Spinal cord (tissue), 10 donors: Measurements from ENCODE around the gene ADAMTSL4. TPM values are rescaled to one million over a fixed set of nuclear protein-coding genes. Genes with fewer than 3 reads are reported as not detected.
"Not testable (repeated sequence)": the region's sequence is repeated elsewhere in the genome, so short reads cannot be mapped to it uniquely, and the experiment has no call there.

Source experiments
- DNase-seq, 6 donors: peaks; one replicate each; pipeline versions ENCODE4 v3.0.0 to v3.0.0-alpha.2; 2013 to 2015; ENCODE audit warnings: low spot score in 6 of 6, low read depth in 4 of 6
- H3K27ac ChIP-seq: one replicate; pipeline ENCODE4 v1.5.1; 2013; ENCODE audit warnings: low read depth, low read length, control low read depth
- H3K27me3 ChIP-seq: one replicate; pipeline ENCODE4 v1.6.1; 2013; ENCODE audit warnings: low read length; ENCODE audit not compliant: control insufficient read depth, insufficient read depth
- H3K36me3 ChIP-seq: one replicate; pipeline ENCODE4 v1.6.1; 2013; ENCODE audit warnings: low read length; ENCODE audit not compliant: control insufficient read depth, insufficient read depth
- H3K4me1 ChIP-seq: one replicate; pipeline ENCODE4 v1.6.1; 2013; ENCODE audit warnings: low read length; ENCODE audit not compliant: control insufficient read depth, insufficient read depth
- H3K4me3 ChIP-seq: one replicate; pipeline ENCODE4 v1.5.1; 2013; ENCODE audit warnings: low read depth, low read length, control low read depth
- H3K9me3 ChIP-seq: one replicate; pipeline ENCODE4 v1.6.1; 2013; ENCODE audit warnings: low read length; ENCODE audit not compliant: control insufficient read depth, insufficient read depth
- WGBS: methylation state at CpG from one replicate; pipeline ENCODE4 v1.1.5; 2013; ENCODE audit warnings: missing lambda C conversion rate; ENCODE audit not compliant: insufficient coverage; 5-methylcytosine and 5-hydroxymethylcytosine counted together
- polyA plus RNA-seq, 2 donors: library from polyadenylated mRNA; unstranded; fragments of 120-200 nt; gene quantifications; one replicate each; pipeline ENCODE4 v1.2.1, GENCODE V29; 2013; ENCODE audit not compliant: insufficient read length in 2 of 2
- total RNA-seq, 2 donors: library from RNA; depleted of rRNA in 1 of 2; stranded (reverse); fragments of 120-200 nt in 1 of 2; fragments of >200 nt in 1 of 2; gene quantifications; one replicate each; pipeline versions ENCODE4 v1.2.3 to v1.2.4, GENCODE V29; 2013 to 2014
- donor health status: healthy.

The ADAMTSL4 gene
- total and polyA plus RNA-seq, 4 donors, result 2.6 to 19.1 (median 10.4) TPM

DNA sequence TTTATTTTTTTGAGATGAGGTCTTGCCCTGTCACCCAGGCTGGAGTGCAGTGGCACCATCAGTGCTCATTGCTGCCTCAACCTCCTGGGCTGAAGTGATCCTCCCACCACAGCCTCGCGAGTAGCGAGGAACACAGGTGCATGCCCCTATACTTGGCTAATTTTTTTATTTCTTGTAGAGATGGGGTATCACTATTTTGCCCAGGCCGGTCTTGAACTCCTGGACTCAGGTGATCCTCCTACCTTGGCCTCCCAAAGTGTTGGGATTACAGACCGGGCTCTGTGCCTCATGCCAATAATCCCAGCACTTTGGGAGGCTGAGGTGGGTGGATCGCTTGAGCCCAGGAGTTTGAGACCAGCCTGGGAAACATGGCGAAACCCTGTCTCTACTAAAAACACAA lies 32.2 kb downstream of the ADAMTSL4 start:
- H3K4me1 ChIP-seq, result not testable (repeated sequence)
- 90% methylated on average over 2 of the region's 7 CpGs for WGBS

DNA sequence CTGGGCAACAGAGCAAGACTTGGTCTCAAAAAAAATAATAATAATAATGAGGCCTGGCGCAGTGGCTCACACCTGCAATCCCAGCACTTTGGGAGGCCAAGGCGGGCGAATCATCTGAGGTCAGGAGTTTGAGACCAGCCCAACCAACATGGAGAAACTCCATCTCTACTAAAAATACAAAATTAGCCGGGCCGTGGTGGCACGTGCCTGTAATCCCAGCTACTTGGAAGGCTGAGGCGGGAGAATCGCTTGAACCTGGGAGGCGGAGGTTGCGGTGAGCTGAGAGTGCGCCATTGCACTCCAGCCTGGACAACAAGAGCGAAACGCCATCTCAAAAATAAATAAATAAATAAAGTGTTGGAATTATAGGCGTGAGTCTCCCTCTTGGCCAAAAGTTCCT lies 32.8 kb downstream of the ADAMTSL4 start:
- H3K9me3 ChIP-seq, DNase-seq: not testable (repeated sequence)
- WGBS, result 96% methylated on average over 9 of the region's 14 CpGs

More for the DNA sequence above, 32.2 kb downstream of the ADAMTSL4 start:
- H3K9me3 ChIP-seq, H3K4me3 ChIP-seq, H3K36me3 ChIP-seq, H3K27me3 ChIP-seq, H3K27ac ChIP-seq, DNase-seq: not testable (repeated sequence)

DNA sequence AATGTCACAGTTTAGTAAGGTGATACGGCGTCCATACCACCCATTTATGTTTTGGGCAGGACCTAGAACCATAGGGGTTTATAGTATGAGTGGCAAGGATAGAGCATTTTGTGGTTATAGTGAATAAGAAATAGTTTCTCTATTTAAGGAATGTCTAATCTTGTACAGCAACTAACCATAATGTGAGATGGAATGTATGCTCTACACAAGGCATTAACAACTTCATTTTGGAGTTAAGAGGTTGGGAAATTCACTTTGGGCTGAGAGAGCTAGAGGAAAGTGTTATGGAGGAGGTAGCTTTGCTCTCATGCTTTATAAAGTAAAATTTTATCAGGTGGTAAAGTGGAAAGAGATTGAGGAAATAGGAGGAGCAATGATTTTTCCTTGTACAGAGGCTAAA lies 33.2 kb downstream of the ADAMTSL4 start:
- peaks cover 6% of the 10 kb centered on the region for H3K4me1 ChIP-seq
- no CpG with 5 or more reads among the region's 2 CpGs for WGBS
- H3K27ac ChIP-seq, result no peak overlapping the region
- H3K27me3 ChIP-seq, result no peaks in the 10 kb centered on the region
- DNase-seq, result no peak
- no peak overlapping the region for H3K4me3 ChIP-seq
- no peaks in the 10 kb centered on the region for H3K9me3 ChIP-seq
- H3K36me3 ChIP-seq, result peaks cover 3% of the 10 kb centered on the region

More for the DNA sequence above, 32.8 kb downstream of the ADAMTSL4 start:
- not testable (repeated sequence) for H3K27me3 ChIP-seq, H3K4me3 ChIP-seq, H3K36me3 ChIP-seq, H3K27ac ChIP-seq, H3K4me1 ChIP-seq

DNA sequence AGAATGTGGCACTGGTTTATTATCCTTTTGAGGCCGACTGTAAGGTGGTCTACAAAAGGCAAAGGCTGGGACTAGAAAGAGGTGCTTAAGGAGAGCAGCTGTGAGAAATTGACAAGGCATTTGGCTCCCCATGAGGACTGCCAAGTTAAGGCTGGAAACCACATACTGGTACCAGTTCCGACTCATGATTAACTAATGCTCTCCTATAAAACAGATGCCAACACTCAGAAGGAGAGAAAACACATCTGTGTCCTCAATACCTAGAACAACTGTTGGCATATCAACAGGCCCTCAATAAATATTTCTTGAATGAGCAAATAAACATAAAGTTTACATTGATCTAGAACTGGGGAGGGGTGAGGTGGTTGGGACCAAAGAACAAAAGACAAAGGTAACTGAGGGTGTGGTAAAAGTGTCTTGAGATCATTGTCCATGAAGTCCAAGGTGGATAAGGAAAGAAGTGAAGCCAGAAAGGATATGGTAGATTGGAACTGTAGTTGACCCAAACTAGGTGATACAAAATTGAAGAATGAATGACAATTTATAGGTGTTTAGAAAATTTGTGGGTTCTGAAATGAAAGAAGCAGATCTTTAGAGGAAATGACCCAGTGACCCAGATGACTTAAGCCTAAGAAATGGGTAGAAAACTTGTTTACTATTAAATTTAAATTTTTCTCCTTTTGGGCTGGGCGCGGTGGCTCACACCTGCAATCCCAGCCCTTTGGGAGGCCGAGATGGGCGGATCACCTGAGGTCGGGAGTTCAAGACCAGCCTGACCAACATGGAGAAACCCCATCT lies 47.1 kb downstream of the ADAMTSL4 start:
- Histone ChIP-seq H3K36me3 (peaks cover 16% of the 10 kb centered on the region), H3K27me3 (no peaks in the 10 kb centered on the region), H3K27ac (no peak overlapping the region), H3K4me1 (no peaks in the 10 kb centered on the region), H3K9me3 (no peaks in the 10 kb centered on the region), H3K4me3 (no peak overlapping the region)
- DNase-seq, result no peak
- WGBS, result 91% methylated on average over 1 of the region's 7 CpGs

DNA sequence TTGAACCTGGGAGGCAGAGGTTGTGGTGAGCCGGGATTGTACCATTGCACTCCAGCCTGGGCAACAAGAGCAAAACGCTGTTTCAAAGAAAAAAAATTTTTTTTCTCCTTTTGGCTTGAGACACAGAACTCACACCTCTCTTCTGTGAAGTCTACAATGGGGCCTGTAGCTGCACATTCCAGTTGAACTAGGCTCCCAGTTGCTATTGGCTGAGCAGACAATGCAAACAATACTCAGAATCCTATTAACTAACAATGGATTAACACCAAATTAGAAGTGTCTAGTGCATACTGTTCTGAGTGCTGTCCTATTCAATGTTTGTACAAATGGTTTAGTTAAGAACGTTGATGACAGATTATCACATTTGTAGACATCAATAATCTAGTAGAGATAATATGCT lies 47.8 kb downstream of the ADAMTSL4 start:
- Histone ChIP-seq H3K9me3 (no peaks in the 10 kb centered on the region), H3K27me3 (no peaks in the 10 kb centered on the region), H3K36me3 (peaks cover 16% of the 10 kb centered on the region), H3K4me1 (no peaks in the 10 kb centered on the region), H3K4me3 (no peak overlapping the region), H3K27ac (no peak overlapping the region)
- 83% methylated on average over 1 of the region's 3 CpGs for WGBS
- no peak for DNase-seq

DNA sequence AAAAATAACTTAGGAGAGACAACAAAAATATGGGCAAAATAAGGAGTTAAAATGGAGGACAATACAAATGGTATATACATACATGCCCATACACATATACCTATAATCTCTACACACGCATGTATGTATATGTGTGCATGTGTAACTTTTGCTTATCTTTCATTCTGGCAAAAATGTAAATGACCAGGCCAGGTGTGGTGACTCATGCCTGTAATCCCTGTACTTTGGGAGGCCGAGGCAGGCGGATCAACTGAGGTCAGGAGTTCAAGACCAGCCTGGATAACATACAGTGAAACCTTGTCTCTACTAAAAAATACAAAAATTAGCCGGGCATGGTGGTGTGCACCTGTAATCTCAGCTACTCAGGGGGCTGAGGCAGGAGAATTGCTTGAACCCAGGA lies 49.1 kb downstream of the ADAMTSL4 start:
- DNase-seq, H3K4me1 ChIP-seq, H3K27me3 ChIP-seq, H3K27ac ChIP-seq, H3K9me3 ChIP-seq, H3K4me3 ChIP-seq: not testable (repeated sequence)
- H3K36me3 ChIP-seq, result peaks cover 16% of the 10 kb centered on the region
- WGBS, result 100% methylated on average over 3 of the region's 4 CpGs

DNA sequence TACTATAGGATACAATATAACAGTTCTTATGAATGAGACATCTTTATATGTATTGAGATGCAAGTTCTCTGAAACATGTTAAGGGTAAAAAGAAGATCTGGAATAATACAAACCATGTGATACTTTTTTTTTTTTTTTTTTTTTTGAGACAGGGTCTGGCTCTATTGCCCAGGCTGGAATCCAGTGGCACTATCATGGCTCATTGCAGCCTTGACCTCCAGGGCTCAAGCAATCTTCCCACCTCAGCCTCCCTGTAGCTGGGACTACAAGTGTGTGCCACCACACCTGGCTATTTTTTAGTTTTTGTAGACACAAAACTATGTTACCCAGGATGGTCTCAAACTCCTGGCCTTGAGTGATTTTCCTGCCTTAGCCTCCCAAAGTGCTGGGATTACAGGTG lies 52.3 kb downstream of the ADAMTSL4 start:
- no peaks in the 10 kb centered on the region for H3K9me3 ChIP-seq
- H3K27ac ChIP-seq, result no peak overlapping the region
- no peaks in the 10 kb centered on the region for H3K4me1 ChIP-seq
- DNase-seq, result no peak
- no peaks in the 10 kb centered on the region for H3K27me3 ChIP-seq
- H3K36me3 ChIP-seq, result peaks cover 10% of the 10 kb centered on the region
- no peak overlapping the region for H3K4me3 ChIP-seq

DNA sequence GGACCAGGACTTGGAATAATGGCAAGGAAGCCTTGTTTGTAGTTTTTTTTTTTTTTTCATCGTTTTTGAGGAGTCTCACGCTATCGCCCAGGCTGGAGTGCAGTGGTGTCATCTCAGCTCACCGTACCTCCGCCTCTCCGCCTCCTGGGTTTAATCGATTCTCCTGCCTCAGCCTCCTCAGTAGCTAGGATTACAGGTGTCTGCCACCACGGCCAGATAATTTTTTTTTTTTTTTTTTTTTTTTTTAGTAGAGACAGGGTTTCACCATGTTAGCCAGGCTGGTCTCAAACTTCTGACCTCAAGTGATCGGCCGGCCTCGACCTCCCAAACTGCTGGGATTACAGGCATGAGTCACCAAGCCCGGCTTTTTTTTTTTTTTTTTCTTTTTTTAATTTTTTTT lies 53.2 kb downstream of the ADAMTSL4 start:
- not testable (repeated sequence) for H3K4me3 ChIP-seq, H3K27me3 ChIP-seq, H3K4me1 ChIP-seq, H3K9me3 ChIP-seq, DNase-seq, H3K27ac ChIP-seq, H3K36me3 ChIP-seq
- WGBS, result no CpG with 5 or more reads among the region's 12 CpGs

DNA sequence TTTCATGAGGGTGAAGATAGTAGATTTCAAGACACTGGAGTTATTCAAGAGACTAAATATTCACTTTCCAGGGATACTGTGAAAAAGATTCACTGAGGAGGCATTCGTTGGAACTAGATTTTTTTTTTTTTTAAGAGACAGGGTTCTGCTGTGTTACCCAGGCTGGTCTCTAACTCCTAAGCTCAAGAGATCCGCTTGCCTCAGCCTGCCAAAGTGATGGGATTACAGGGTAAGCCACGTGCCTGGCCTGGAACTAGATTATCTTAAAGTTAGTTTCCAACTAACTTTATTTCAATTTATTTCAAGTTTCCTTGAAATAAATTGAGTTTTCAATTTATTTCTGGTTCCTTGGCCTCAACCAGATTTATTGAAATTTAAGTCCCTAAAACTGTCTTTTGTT lies 54.5 kb downstream of the ADAMTSL4 start:
- Histone ChIP-seq H3K27me3 (no peaks in the 10 kb centered on the region), H3K36me3 (peaks cover 10% of the 10 kb centered on the region), H3K4me1 (no peaks in the 10 kb centered on the region), H3K9me3 (no peaks in the 10 kb centered on the region), H3K4me3 (no peak overlapping the region), H3K27ac (no peak overlapping the region)
- DNase-seq, result no peak
- WGBS, result no CpG with 5 or more reads among the region's 3 CpGs

DNA sequence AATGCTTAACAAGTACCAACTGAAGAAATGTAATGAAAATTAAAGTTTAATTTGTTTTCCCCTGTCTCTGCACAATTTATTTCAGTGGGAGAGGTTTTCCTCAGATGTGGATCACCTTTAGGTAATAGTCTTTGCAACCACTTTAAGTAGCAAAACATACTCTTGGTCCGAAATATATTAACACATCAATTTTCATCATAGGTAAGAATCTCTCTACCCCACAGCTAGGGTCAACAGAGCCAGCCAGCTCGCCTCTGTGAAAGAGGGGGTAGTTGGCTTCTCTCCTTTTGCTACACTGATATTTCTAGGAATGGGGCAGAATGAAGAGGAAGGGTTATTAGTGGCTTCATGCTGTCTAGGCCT lies 55.0 kb downstream of the ADAMTSL4 start:
- H3K4me3 ChIP-seq, result no peak overlapping the region
- no peak overlapping the region for H3K27ac ChIP-seq
- no peaks in the 10 kb centered on the region for H3K27me3 ChIP-seq
- H3K9me3 ChIP-seq, result no peaks in the 10 kb centered on the region
- peaks cover 10% of the 10 kb centered on the region for H3K36me3 ChIP-seq
- no CpG with 5 or more reads among the region's 2 CpGs for WGBS
- no peak for DNase-seq
- H3K4me1 ChIP-seq, result no peaks in the 10 kb centered on the region
